ENCODE data around the gene SDR9C7.

Gene SDR9C7

DNA sequence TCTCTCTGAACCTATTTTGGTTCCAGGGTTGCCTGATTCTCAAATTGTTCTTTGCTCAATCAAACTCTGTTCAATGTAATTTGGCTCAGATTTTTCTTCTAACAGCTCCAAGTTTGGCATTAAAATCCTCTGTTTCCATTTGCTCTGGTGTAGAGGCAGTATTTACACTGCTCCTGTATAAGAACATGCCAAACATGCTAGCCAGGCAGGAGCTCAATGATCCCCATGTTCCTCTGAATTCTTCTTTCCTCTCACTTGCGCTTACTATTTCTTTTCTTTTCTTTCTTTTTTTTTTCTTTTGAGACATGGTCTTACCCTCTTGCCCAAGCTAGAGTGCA lies 17.2 kb downstream of the SDR9C7 start:
- Histone ChIP-seq H3K4me3 (ENCODE audit: low read depth, low read length) (no peak overlapping the region), H3K27ac (ENCODE audit: extremely low read depth, low read depth, low read length) (no peak overlapping the region), H3K36me3 (ENCODE audit: control insufficient read depth in 2 of 2, insufficient read depth in 1 of 2, low read length in 2 of 2) (no peaks in the 10 kb centered on the region), H3K4me1 (ENCODE audit: control insufficient read depth, insufficient read depth, low read length) (no peaks in the 10 kb centered on the region), H3K9me3 (ENCODE audit: control insufficient read depth, insufficient read depth, low read depth, low read length) (no peaks in the 10 kb centered on the region)
- ChIA-PET CTCF (no interaction called here), POLR2A (no interaction called here)
- TF ChIP-seq ZNF335 (tag by site-specific recombination; conservative IDR thresholded peaks at IDR 0.05) (no peak), ZNF266 (tag by site-specific recombination; IDR thresholded peaks at IDR 0.05; ENCODE audit: low read depth) (no peak), ZSCAN30 (tag by site-specific recombination; IDR thresholded peaks at IDR 0.05) (no peak), ZNF138 (tag by site-specific recombination; IDR thresholded peaks at IDR 0.05; ENCODE audit: borderline replicate concordance) (no peak), ZNF391 (tag by site-specific recombination; IDR thresholded peaks at IDR 0.05; ENCODE audit: borderline replicate concordance, low read depth) (no peak), EGR2 (tag by site-specific recombination; IDR thresholded peaks at IDR 0.05; ENCODE audit: low read depth) (no peak), ZBTB1 (tag by site-specific recombination; IDR thresholded peaks at IDR 0.05) (no peak), ZBTB21 (tag by site-specific recombination; IDR thresholded peaks at IDR 0.05) (no peak), FEZF1 (tag by site-specific recombination; IDR thresholded peaks at IDR 0.05) (no peak), SP2 (tag by site-specific recombination; IDR thresholded peaks at IDR 0.05) (no peak), ZNF776 (tag by site-specific recombination; IDR thresholded peaks at IDR 0.05; ENCODE audit: borderline replicate concordance) (no peak), ZNF394 (tag by site-specific recombination; IDR thresholded peaks at IDR 0.05; ENCODE audit: borderline replicate concordance) (no peak), ZNF416 (tag by site-specific recombination; IDR thresholded peaks at IDR 0.05) (no peak), ZNF133 (tag by site-specific recombination; IDR thresholded peaks at IDR 0.05) (no peak), ZSCAN16 (tag by site-specific recombination; IDR thresholded peaks at IDR 0.05) (no peak)
- TF ChIP-seq, protein P1, sequence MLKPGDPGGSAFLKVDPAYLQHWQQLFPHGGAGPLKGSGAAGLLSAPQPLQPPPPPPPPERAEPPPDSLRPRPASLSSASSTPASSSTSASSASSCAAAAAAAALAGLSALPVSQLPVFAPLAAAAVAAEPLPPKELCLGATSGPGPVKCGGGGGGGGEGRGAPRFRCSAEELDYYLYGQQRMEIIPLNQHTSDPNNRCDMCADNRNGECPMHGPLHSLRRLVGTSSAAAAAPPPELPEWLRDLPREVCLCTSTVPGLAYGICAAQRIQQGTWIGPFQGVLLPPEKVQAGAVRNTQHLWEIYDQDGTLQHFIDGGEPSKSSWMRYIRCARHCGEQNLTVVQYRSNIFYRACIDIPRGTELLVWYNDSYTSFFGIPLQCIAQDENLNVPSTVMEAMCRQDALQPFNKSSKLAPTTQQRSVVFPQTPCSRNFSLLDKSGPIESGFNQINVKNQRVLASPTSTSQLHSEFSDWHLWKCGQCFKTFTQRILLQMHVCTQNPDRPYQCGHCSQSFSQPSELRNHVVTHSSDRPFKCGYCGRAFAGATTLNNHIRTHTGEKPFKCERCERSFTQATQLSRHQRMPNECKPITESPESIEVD (tag by site-specific recombination; IDR thresholded peaks at IDR 0.05), result no peak
- TF ChIP-seq, protein P2, sequence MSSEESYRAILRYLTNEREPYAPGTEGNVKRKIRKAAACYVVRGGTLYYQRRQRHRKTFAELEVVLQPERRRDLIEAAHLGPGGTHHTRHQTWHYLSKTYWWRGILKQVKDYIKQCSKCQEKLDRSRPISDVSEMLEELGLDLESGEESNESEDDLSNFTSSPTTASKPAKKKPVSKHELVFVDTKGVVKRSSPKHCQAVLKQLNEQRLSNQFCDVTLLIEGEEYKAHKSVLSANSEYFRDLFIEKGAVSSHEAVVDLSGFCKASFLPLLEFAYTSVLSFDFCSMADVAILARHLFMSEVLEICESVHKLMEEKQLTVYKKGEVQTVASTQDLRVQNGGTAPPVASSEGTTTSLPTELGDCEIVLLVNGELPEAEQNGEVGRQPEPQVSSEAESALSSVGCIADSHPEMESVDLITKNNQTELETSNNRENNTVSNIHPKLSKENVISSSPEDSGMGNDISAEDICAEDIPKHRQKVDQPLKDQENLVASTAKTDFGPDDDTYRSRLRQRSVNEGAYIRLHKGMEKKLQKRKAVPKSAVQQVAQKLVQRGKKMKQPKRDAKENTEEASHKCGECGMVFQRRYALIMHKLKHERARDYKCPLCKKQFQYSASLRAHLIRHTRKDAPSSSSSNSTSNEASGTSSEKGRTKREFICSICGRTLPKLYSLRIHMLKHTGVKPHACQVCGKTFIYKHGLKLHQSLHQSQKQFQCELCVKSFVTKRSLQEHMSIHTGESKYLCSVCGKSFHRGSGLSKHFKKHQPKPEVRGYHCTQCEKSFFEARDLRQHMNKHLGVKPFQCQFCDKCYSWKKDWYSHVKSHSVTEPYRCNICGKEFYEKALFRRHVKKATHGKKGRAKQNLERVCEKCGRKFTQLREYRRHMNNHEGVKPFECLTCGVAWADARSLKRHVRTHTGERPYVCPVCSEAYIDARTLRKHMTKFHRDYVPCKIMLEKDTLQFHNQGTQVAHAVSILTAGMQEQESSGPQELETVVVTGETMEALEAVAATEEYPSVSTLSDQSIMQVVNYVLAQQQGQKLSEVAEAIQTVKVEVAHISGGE (tag by site-specific recombination; conservative IDR thresholded peaks at IDR 0.05; ENCODE audit: low read depth), result no peak
- TF ChIP-seq, protein P3, sequence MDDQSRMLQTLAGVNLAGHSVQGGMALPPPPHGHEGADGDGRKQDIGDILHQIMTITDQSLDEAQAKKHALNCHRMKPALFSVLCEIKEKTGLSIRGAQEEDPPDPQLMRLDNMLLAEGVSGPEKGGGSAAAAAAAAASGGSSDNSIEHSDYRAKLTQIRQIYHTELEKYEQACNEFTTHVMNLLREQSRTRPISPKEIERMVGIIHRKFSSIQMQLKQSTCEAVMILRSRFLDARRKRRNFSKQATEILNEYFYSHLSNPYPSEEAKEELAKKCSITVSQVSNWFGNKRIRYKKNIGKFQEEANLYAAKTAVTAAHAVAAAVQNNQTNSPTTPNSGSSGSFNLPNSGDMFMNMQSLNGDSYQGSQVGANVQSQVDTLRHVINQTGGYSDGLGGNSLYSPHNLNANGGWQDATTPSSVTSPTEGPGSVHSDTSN (CRISPR knock-in tag; IDR thresholded peaks at IDR 0.05), result no peak

DNA sequence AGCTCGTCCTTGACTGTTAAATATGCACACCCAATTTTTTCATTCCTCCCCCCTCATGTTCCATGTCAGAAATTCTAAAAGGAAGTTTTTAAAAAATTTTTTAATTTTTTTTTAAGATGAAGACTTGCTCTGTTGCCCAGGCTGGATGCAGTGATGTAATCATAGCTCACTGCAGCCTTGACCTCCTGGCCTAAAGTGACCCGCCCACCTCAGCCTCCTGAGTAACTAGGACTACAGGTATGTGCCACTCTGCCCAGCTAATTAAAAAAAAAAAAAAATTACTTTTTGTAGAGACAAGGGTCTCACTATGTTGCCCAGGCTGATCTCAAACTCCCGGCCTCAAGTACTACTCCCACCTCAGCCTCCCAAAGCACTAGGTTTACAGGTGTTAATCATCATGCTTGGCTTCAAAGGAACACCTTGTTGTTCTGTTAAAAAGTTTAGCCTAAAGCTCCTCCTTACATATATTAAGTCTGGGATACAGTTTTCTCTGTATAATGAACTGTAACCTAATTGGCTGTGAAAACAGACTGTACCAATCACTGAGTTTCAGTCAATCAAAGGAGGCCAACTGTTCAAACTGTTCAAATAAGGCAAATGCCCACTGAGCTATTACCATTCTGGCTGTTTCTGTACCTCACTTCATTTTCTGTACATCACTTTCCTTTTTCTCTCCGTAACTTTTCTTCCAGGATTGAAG lies 17.8 kb downstream of the SDR9C7 start:
- H3K4me3 ChIP-seq (ENCODE audit: low read depth, low read length), result no peak overlapping the region
- no peak overlapping the region for H3K27ac ChIP-seq (ENCODE audit: extremely low read depth, low read depth, low read length)
- no peaks in the 10 kb centered on the region for H3K9me3 ChIP-seq (ENCODE audit: control insufficient read depth, insufficient read depth, low read depth, low read length)
- ChIA-PET POLR2A (no interaction called here), CTCF (no interaction called here)
- no peaks in the 10 kb centered on the region for H3K4me1 ChIP-seq (ENCODE audit: control insufficient read depth, insufficient read depth, low read length)
- no peaks in the 10 kb centered on the region for H3K36me3 ChIP-seq (ENCODE audit: control insufficient read depth in 2 of 2, insufficient read depth in 1 of 2, low read length in 2 of 2)
- TF ChIP-seq ZNF529 (tag by site-specific recombination; IDR thresholded peaks at IDR 0.05; ENCODE audit: insufficient replicate concordance), result no peak
- no peak for TF ChIP-seq KLF8 (tag by site-specific recombination; IDR thresholded peaks at IDR 0.05)
- TF ChIP-seq, protein P4, sequence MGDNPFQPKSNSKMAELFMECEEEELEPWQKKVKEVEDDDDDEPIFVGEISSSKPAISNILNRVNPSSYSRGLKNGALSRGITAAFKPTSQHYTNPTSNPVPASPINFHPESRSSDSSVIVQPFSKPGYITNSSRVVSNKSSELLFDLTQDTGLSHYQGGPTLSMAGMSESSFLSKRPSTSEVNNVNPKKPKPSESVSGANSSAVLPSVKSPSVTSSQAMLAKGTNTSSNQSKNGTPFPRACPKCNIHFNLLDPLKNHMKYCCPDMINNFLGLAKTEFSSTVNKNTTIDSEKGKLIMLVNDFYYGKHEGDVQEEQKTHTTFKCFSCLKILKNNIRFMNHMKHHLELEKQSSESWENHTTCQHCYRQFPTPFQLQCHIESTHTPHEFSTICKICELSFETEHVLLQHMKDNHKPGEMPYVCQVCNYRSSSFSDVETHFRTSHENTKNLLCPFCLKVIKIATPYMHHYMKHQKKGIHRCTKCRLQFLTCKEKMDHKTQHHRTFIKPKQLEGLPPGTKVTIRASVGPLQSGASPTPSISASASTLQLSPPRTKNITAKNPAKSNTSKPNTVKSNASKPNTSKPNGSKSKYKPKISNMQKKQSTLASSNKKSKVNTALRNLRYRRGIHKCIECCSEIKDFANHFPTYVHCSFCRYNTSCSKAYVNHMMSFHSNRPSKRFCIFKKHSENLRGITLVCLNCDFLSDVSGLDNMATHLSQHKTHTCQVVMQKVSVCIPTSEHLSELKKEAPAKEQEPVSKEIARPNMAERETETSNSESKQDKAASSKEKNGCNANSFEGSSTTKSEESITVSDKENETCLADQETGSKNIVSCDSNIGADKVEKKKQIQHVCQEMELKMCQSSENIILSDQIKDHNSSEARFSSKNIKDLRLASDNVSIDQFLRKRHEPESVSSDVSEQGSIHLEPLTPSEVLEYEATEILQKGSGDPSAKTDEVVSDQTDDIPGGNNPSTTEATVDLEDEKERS (tag by site-specific recombination; IDR thresholded peaks at IDR 0.05), result no peak
- TF ChIP-seq ZNF140 (tag by site-specific recombination; IDR thresholded peaks at IDR 0.05), result no peak
- TF ChIP-seq ZNF692 (tag by site-specific recombination; IDR thresholded peaks at IDR 0.05), result no peak
- no peak for TF ChIP-seq HOXA7 (CRISPR knock-in tag; IDR thresholded peaks at IDR 0.05; ENCODE audit: borderline replicate concordance)
- TF ChIP-seq ZBTB17 (tag by site-specific recombination; IDR thresholded peaks at IDR 0.05), result no peak
